Measurements from ENCODE around the gene DHRSX. TPM values are rescaled to one million over a fixed set of nuclear protein-coding genes. Genes with fewer than 3 reads are reported as not detected.
"Not testable (repeated sequence)": the region's sequence is repeated elsewhere in the genome, so short reads cannot be mapped to it uniquely, and the experiment has no call there.

Gene DHRSX
- total RNA-seq, 2 experiments from 2014 or later: 13.8 to 17.7 TPM

- ChIA-PET CTCF (no interaction called here), POLR2A (no interaction called here)
- no peak for ATAC-seq
- Mint-ChIP-seq H3K9me3 (ENCODE audit: low read depth) (peaks cover 4% of the 10 kb centered on the region), H3K36me3 (ENCODE audit: low read depth) (peaks cover 13% of the 10 kb centered on the region), H3K4me3 (no peak overlapping the region), H3K27me3 (no peaks in the 10 kb centered on the region), H3K4me1 (no peaks in the 10 kb centered on the region), H3K27ac (no peak overlapping the region)
- no peak for DNase-seq
- intact Hi-C loops (cut with DNase I, micrococcal nuclease): no loop called here
Measured at GRCh38 chrX:2466876-2467656, 33.7 kb downstream of the DHRSX start.

GRCh38 chrX:2464677-2465166, 36.1 kb downstream of the DHRSX start:
- Mint-ChIP-seq H3K27me3 (no peaks in the 10 kb centered on the region), H3K36me3 (ENCODE audit: low read depth) (peaks cover 7% of the 10 kb centered on the region)
- intact Hi-C loops (cut with DNase I, micrococcal nuclease): no loop called here

GRCh38 chrX:2463973-2464676, 36.7 kb downstream of the DHRSX start:
- POLR2A ChIA-PET: no interaction called here
- CTCF ChIA-PET: no interaction called here
- H3K4me1 Mint-ChIP-seq: no peaks in the 10 kb centered on the region
- peaks cover 5% of the 10 kb centered on the region for H3K36me3 Mint-ChIP-seq (ENCODE audit: low read depth)
- no peak for DNase-seq
- H3K27ac Mint-ChIP-seq: no peak overlapping the region
- no peak for ATAC-seq
- no peaks in the 10 kb centered on the region for H3K9me3 Mint-ChIP-seq (ENCODE audit: low read depth)
- intact Hi-C loops (cut with DNase I, micrococcal nuclease): no loop called here
- no peak overlapping the region for H3K4me3 Mint-ChIP-seq
- H3K27me3 Mint-ChIP-seq: no peaks in the 10 kb centered on the region

More at GRCh38 chrX:2464677-2465166, 36.1 kb downstream of the DHRSX start:
- no peak for DNase-seq
- POLR2A ChIA-PET: no interaction called here
- no peak for ATAC-seq
- CTCF ChIA-PET: no interaction called here
- H3K27ac Mint-ChIP-seq: no peak overlapping the region
- peaks cover under 1% of the 10 kb centered on the region for H3K9me3 Mint-ChIP-seq (ENCODE audit: low read depth)
- H3K4me3 Mint-ChIP-seq: no peak overlapping the region
- H3K4me1 Mint-ChIP-seq: no peaks in the 10 kb centered on the region

GRCh38 chrX:2463481-2463880, 37.3 kb downstream of the DHRSX start:
- ATAC-seq; CTCF ChIA-PET; H3K4me3 Mint-ChIP-seq; H3K9me3 Mint-ChIP-seq (ENCODE audit: low read depth); H3K4me1 Mint-ChIP-seq; DNase-seq; POLR2A ChIA-PET; H3K27me3 Mint-ChIP-seq; H3K27ac Mint-ChIP-seq; H3K36me3 Mint-ChIP-seq (ENCODE audit: low read depth); intact Hi-C loops (cut with DNase I, micrococcal nuclease): not testable (repeated sequence)

GRCh38 chrX:2462780-2463179, 38.0 kb downstream of the DHRSX start:
- H3K27me3 Mint-ChIP-seq: no peaks in the 10 kb centered on the region
- intact Hi-C loops (cut with DNase I, micrococcal nuclease): no loop called here
- ChIA-PET CTCF (no interaction called here), POLR2A (no interaction called here)
- H3K27ac Mint-ChIP-seq: no peak overlapping the region
- H3K4me1 Mint-ChIP-seq: no peaks in the 10 kb centered on the region
- peaks cover 3% of the 10 kb centered on the region for H3K9me3 Mint-ChIP-seq (ENCODE audit: low read depth)
- H3K4me3 Mint-ChIP-seq: no peak overlapping the region
- DNase-seq: no peak
- peaks cover 9% of the 10 kb centered on the region for H3K36me3 Mint-ChIP-seq (ENCODE audit: low read depth)
- no peak for ATAC-seq

- Mint-ChIP-seq H3K9me3 (ENCODE audit: low read depth) (peaks cover 3% of the 10 kb centered on the region), H3K27ac (no peak overlapping the region), H3K4me1 (no peaks in the 10 kb centered on the region), H3K4me3 (no peak overlapping the region), H3K27me3 (no peaks in the 10 kb centered on the region), H3K36me3 (ENCODE audit: low read depth) (peaks cover 10% of the 10 kb centered on the region)
- intact Hi-C loops (cut with DNase I, micrococcal nuclease): no loop called here
- CTCF ChIA-PET: no interaction called here
- ATAC-seq: no peak
- POLR2A ChIA-PET: no interaction called here
- DNase-seq: no peak
Measured at GRCh38 chrX:2462074-2462473, 38.7 kb downstream of the DHRSX start.

GRCh38 chrX:2461711-2462016, 39.1 kb downstream of the DHRSX start:
- Mint-ChIP-seq H3K27me3 (no peaks in the 10 kb centered on the region), H3K9me3 (ENCODE audit: low read depth) (peaks cover 3% of the 10 kb centered on the region), H3K4me3 (no peak overlapping the region), H3K4me1 (no peaks in the 10 kb centered on the region), H3K27ac (no peak overlapping the region), H3K36me3 (ENCODE audit: low read depth) (peaks cover 10% of the 10 kb centered on the region)
- ChIA-PET POLR2A (no interaction called here), CTCF (no interaction called here)
- intact Hi-C loops (cut with DNase I, micrococcal nuclease): no loop called here
- no peak for ATAC-seq
- DNase-seq: no peak

- H3K4me1 Mint-ChIP-seq; H3K36me3 Mint-ChIP-seq (ENCODE audit: low read depth); H3K9me3 Mint-ChIP-seq (ENCODE audit: low read depth); H3K27me3 Mint-ChIP-seq; H3K27ac Mint-ChIP-seq; intact Hi-C loops (cut with DNase I, micrococcal nuclease); ATAC-seq; CTCF ChIA-PET; DNase-seq; H3K4me3 Mint-ChIP-seq; POLR2A ChIA-PET: not testable (repeated sequence)
Measured at GRCh38 chrX:2460821-2461710, 39.7 kb downstream of the DHRSX start.

- H3K36me3 Mint-ChIP-seq (ENCODE audit: low read depth): peaks cover 12% of the 10 kb centered on the region
- H3K4me3 Mint-ChIP-seq; DNase-seq; H3K4me1 Mint-ChIP-seq; ATAC-seq; H3K27ac Mint-ChIP-seq; CTCF ChIA-PET; H3K27me3 Mint-ChIP-seq; intact Hi-C loops (cut with DNase I, micrococcal nuclease); POLR2A ChIA-PET; H3K9me3 Mint-ChIP-seq (ENCODE audit: low read depth): not testable (repeated sequence)
Measured at GRCh38 chrX:2460048-2460447, 40.7 kb downstream of the DHRSX start.

GRCh38 chrX:2458309-2458708, 42.5 kb downstream of the DHRSX start:
- H3K27ac Mint-ChIP-seq: no peak overlapping the region
- H3K9me3 Mint-ChIP-seq (ENCODE audit: low read depth): peaks cover 3% of the 10 kb centered on the region
- DNase-seq (no peak), ATAC-seq (no peak)
- intact Hi-C loops (cut with DNase I, micrococcal nuclease): no loop called here
- H3K27me3 Mint-ChIP-seq: no peaks in the 10 kb centered on the region
- no peak overlapping the region for H3K4me3 Mint-ChIP-seq
- CTCF ChIA-PET: no interaction called here
- H3K4me1 Mint-ChIP-seq: no peaks in the 10 kb centered on the region
- POLR2A ChIA-PET: no interaction called here
- H3K36me3 Mint-ChIP-seq (ENCODE audit: low read depth): peaks cover 14% of the 10 kb centered on the region

GRCh38 chrX:2457289-2458133, 43.3 kb downstream of the DHRSX start:
- Mint-ChIP-seq H3K4me3 (no peak overlapping the region), H3K4me1 (no peaks in the 10 kb centered on the region), H3K36me3 (ENCODE audit: low read depth) (peaks cover 20% of the 10 kb centered on the region), H3K9me3 (ENCODE audit: low read depth) (peaks cover 8% of the 10 kb centered on the region), H3K27ac (no peak overlapping the region), H3K27me3 (no peaks in the 10 kb centered on the region)
- ChIA-PET POLR2A (no interaction called here), CTCF (no interaction called here)
- DNase-seq (no peak), ATAC-seq (no peak)
- intact Hi-C loops (cut with DNase I, micrococcal nuclease): no loop called here
